GM23248 (cell line): Measurements from ENCODE around the gene ENDOV.
"Not testable (repeated sequence)": the region's sequence is repeated elsewhere in the genome, so short reads cannot be mapped to it uniquely, and the experiment has no call there.

Experiments used
- EZH2 ChIP-seq: fragments of 200-600 bp; sonication (generic); IDR thresholded peaks from 2 replicates; pipeline ENCODE4 v1.6.1; 2018; ENCODE audit warnings: antibody characterized with exemption, mild to moderate bottlenecking; ENCODE audit not compliant: insufficient read depth, poor library complexity, severe bottlenecking
- EZH2phosphoT487 ChIP-seq: fragments of 200-600 bp; sonication (generic); IDR thresholded peaks from 2 replicates; pipeline ENCODE4 v1.6.1; 2018; ENCODE audit warnings: antibody characterized with exemption, moderate library complexity, mild to moderate bottlenecking, low read depth; ENCODE audit not compliant: insufficient read depth

GRCh38 chr17:80401086-80401485 lies 13.9 kb upstream of the ENDOV start:
- not testable (repeated sequence) for TF ChIP-seq EZH2, EZH2phosphoT487
